ENCODE results near the gene NUDT2. TPM values are rescaled to one million over a fixed set of nuclear protein-coding genes. Genes with fewer than 3 reads are reported as not detected.

NUDT2 gene
- total RNA-seq, 2 donors from 2014 or later = 25.6 to 28.4 TPM

GRCh38 chr9:34331196-34331595, 1.8 kb downstream of the NUDT2 start:
- TF ChIP-seq, protein P1, sequence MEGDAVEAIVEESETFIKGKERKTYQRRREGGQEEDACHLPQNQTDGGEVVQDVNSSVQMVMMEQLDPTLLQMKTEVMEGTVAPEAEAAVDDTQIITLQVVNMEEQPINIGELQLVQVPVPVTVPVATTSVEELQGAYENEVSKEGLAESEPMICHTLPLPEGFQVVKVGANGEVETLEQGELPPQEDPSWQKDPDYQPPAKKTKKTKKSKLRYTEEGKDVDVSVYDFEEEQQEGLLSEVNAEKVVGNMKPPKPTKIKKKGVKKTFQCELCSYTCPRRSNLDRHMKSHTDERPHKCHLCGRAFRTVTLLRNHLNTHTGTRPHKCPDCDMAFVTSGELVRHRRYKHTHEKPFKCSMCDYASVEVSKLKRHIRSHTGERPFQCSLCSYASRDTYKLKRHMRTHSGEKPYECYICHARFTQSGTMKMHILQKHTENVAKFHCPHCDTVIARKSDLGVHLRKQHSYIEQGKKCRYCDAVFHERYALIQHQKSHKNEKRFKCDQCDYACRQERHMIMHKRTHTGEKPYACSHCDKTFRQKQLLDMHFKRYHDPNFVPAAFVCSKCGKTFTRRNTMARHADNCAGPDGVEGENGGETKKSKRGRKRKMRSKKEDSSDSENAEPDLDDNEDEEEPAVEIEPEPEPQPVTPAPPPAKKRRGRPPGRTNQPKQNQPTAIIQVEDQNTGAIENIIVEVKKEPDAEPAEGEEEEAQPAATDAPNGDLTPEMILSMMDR (IDR thresholded peaks at IDR 0.05) = no peak
- Histone ChIP-seq H3K4me1 (no peaks in the 10 kb centered on the region), H3K4me3 (no peak overlapping the region), H3K9ac (ENCODE audit: low read depth in 2 of 2, low read length in 2 of 2) (no peak overlapping the region), H3K27ac (no peak overlapping the region), H3K9me3 (no peaks in the 10 kb centered on the region), H3K36me3 (no peaks in the 10 kb centered on the region), H3K27me3 (no peaks in the 10 kb centered on the region)
- intact Hi-C loops (cut with DNase I) = loop anchor here (1.0 kb wide), 1 partner anchor 48 kb away; no protein-coding TSS in a partner anchor
- DNase-seq = no peak

GRCh38 chr9:34332076-34332964, 3.0 kb downstream of the NUDT2 start:
- DNase-seq = no peak
- no peak overlapping the region for H3K27ac ChIP-seq
- intact Hi-C loops (cut with DNase I) = no loop called here

DNA sequence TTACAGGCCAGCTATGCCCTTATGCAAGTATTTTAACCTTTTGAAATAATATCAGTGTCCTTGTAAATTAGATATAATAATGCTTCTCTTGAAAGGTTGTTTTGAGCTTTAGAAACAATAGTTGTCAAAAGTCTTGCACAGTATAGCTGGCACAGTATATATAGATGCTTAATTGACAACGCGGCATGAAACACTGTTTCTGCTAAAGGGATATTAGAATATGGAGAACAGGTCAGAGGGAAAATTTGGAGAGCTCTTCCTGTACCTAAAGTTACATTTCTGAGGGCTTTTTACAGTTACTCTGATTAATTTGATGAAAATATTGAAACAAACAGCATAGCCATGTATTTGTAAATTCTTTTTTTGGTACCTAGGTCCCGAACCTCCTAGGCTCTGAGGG, 4.5 kb downstream of the NUDT2 start:
- H3K27me3 ChIP-seq = no peaks in the 10 kb centered on the region
- TF ChIP-seq, protein P1 (IDR thresholded peaks at IDR 0.05) = no peak
- intact Hi-C loops (cut with DNase I) = no loop called here
- H3K27ac ChIP-seq = no peak overlapping the region
- no peak overlapping the region for H3K4me3 ChIP-seq
- H3K9me3 ChIP-seq = no peaks in the 10 kb centered on the region
- H3K9ac ChIP-seq (ENCODE audit: low read depth in 2 of 2, low read length in 2 of 2) = no peak overlapping the region
- DNase-seq = no peak
- H3K36me3 ChIP-seq = no peaks in the 10 kb centered on the region
- no peaks in the 10 kb centered on the region for H3K4me1 ChIP-seq

More at GRCh38 chr9:34332076-34332964, 3.0 kb downstream of the NUDT2 start:
- Histone ChIP-seq H3K4me3 (no peak overlapping the region), H3K9ac (ENCODE audit: low read depth in 2 of 2, low read length in 2 of 2) (peak overlapping the region in 1 of 2 donors; percentile 9), H3K4me1 (no peaks in the 10 kb centered on the region), H3K9me3 (no peaks in the 10 kb centered on the region), H3K27me3 (no peaks in the 10 kb centered on the region), H3K36me3 (no peaks in the 10 kb centered on the region)
- TF ChIP-seq, protein P1 (IDR thresholded peaks at IDR 0.05) = peak; percentile 54

DNA sequence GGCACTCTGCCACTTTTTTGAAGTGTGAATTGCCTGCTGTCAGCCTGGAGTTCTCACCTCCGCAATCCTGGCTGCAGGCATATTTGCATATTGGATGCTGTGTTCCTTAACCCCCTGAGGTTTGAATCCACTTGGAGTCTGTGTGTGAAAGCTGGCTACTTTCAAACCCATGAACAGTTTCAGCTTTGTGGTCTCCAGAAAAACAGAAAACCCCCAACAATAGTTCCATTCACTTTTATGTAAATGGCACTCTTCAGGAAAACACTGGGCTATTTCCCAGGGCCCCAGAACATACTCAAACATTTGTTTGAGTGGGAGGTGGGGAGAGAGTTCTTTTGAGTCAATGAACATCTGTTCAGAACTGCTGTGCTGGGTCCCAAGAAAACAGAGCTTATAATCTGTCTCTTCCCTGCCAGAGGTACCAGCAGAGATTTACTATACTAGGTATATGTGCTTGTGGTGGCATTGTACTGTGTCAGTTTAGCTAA, 5.0 kb downstream of the NUDT2 start:
- H3K27me3 ChIP-seq = no peaks in the 10 kb centered on the region
- H3K9ac ChIP-seq (ENCODE audit: low read depth in 2 of 2, low read length in 2 of 2) = no peak overlapping the region
- TF ChIP-seq, protein P1 (IDR thresholded peaks at IDR 0.05) = no peak
- H3K27ac ChIP-seq = no peak overlapping the region
- H3K36me3 ChIP-seq = no peaks in the 10 kb centered on the region
- no peak overlapping the region for H3K4me3 ChIP-seq
- H3K9me3 ChIP-seq = no peaks in the 10 kb centered on the region
- DNase-seq = no peak
- intact Hi-C loops (cut with DNase I) = no loop called here
- no peaks in the 10 kb centered on the region for H3K4me1 ChIP-seq

GRCh38 chr9:34334916-34335315, 5.5 kb downstream of the NUDT2 start:
- Histone ChIP-seq H3K4me1 (no peaks in the 10 kb centered on the region), H3K9ac (ENCODE audit: low read depth in 2 of 2, low read length in 2 of 2) (no peak overlapping the region), H3K27me3 (no peaks in the 10 kb centered on the region), H3K9me3 (no peaks in the 10 kb centered on the region), H3K4me3 (no peak overlapping the region), H3K36me3 (no peaks in the 10 kb centered on the region), H3K27ac (no peak overlapping the region)
- no peak for DNase-seq
- TF ChIP-seq, protein P1 (IDR thresholded peaks at IDR 0.05) = no peak
- intact Hi-C loops (cut with DNase I) = no loop called here
